Panc1 (cell line): ENCODE measurements around the gene PPP1CC.

ENCODE experiments used
- CTCF ChIP-seq: fragments of 450-650 bp; IDR thresholded peaks from 2 replicates; pipeline ENCODE4 v1.5.1; 2017; ENCODE audit warnings: mild to moderate bottlenecking
- POLR2AphosphoS5 ChIP-seq: IDR thresholded peaks from 2 replicates; pipeline ENCODE4 v1.6.1; 2012; ENCODE audit warnings: mild to moderate bottlenecking, low read depth, low read length, moderate library complexity
- TCF7L2 ChIP-seq: IDR thresholded peaks from 2 replicates; pipeline ENCODE4 v1.6.1; 2011; ENCODE audit warnings: mild to moderate bottlenecking, low read depth, low read length, inconsistent platforms
- TF ChIP-seq, protein P1 (sequence below), 2 experiments: IDR thresholded peaks; 2 replicates each; pipeline ENCODE4 v1.6.1; 2011 to 2012; ENCODE audit warnings: low read depth in 2 of 2, control low read depth in 1 of 2, low read length in 1 of 2, mild to moderate bottlenecking in 1 of 2, moderate library complexity in 1 of 2; ENCODE audit not compliant: insufficient read depth in 1 of 2

- no peak for TF ChIP-seq CTCF
- no peak for TF ChIP-seq TCF7L2
- TF ChIP-seq, protein P1, sequence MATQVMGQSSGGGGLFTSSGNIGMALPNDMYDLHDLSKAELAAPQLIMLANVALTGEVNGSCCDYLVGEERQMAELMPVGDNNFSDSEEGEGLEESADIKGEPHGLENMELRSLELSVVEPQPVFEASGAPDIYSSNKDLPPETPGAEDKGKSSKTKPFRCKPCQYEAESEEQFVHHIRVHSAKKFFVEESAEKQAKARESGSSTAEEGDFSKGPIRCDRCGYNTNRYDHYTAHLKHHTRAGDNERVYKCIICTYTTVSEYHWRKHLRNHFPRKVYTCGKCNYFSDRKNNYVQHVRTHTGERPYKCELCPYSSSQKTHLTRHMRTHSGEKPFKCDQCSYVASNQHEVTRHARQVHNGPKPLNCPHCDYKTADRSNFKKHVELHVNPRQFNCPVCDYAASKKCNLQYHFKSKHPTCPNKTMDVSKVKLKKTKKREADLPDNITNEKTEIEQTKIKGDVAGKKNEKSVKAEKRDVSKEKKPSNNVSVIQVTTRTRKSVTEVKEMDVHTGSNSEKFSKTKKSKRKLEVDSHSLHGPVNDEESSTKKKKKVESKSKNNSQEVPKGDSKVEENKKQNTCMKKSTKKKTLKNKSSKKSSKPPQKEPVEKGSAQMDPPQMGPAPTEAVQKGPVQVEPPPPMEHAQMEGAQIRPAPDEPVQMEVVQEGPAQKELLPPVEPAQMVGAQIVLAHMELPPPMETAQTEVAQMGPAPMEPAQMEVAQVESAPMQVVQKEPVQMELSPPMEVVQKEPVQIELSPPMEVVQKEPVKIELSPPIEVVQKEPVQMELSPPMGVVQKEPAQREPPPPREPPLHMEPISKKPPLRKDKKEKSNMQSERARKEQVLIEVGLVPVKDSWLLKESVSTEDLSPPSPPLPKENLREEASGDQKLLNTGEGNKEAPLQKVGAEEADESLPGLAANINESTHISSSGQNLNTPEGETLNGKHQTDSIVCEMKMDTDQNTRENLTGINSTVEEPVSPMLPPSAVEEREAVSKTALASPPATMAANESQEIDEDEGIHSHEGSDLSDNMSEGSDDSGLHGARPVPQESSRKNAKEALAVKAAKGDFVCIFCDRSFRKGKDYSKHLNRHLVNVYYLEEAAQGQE (IDR thresholded peaks at IDR 0.05; ENCODE audit: insufficient read depth in 1 of 2, low read depth in 2 of 2, low read length in 1 of 2), result no peak
- TF ChIP-seq POLR2AphosphoS5, result no peak
Measured at GRCh38 chr12:110670161-110670701, 72.5 kb downstream of the PPP1CC start.
